ENCODE measurements around the gene ITPRIP. TPM values are rescaled to one million over a fixed set of nuclear protein-coding genes. Genes with fewer than 3 reads are reported as not detected.

The ITPRIP gene
- total RNA-seq, 1 experiment from 2014 or later, result 12.0 TPM

DNA sequence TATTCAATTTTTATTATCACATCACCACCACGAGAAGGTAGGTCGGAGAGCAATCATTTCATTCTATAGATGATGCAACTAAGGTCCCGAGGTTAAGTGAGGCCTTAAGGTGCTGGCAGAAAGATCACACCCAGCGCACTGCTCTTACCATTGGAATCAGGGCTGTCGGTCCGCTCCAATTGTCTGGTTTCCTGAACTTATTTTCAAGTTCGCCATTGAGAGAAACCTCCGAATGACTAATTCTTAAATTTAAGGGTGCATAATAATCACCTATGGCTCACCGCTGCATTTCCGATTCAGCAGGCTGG is 69.9 kb downstream of the ITPRIP start:
- peaks cover 4 to 19% of the 10 kb centered on the region in 2 experiments; a peak in 3 of 4 replicates for H3K4me1 ChIP-seq (ENCODE audit: control insufficient read depth in 1 of 2, insufficient read depth in 2 of 2, low read length in 2 of 2)
- 0 out of 2 replicates have a peak, but pooled peaks cover 9% of the 10 kb centered on the region for H4K20me1 ChIP-seq (ENCODE audit: insufficient read depth)
- no peaks in the 10 kb centered on the region; the same call in 1 of the 2 replicates for H3K9me2 ChIP-seq (ENCODE audit: insufficient read depth)
- peak overlapping the region; percentile 83 for H3K9ac ChIP-seq (ENCODE audit: low read length)
- H3K4me3 ChIP-seq (replicated peaks in 1 of 2; ENCODE audit: low read depth in 1 of 2, low read length in 2 of 2), result peak overlapping the region; percentile 79 to 81
- POLR2A ChIA-PET, result interaction anchor here (0.6 to 1.7 kb wide), 12 partner anchors 12 to 380 kb away, joined by 3 to 14 read pairs (median 3); partner anchors contain the start of genes CFAP58, GSTO1, ITPRIP and SFR1
- no peaks in the 10 kb centered on the region for H3K27me3 ChIP-seq (ENCODE audit: insufficient read depth, low read length)
- peak overlapping the region; percentile 50 for H3K27ac ChIP-seq (ENCODE audit: low read depth, low read length)
- CTCF ChIA-PET, result interaction anchor here (1.7 kb wide), 1 partner anchor 85 kb away, joined by 5 read pairs; the partner anchor contains the start of gene CFAP58
- H3K36me3 ChIP-seq (ENCODE audit: control insufficient read depth in 1 of 2, insufficient read depth in 2 of 2, low read length in 2 of 2), result peaks cover 39 to 41% of the 10 kb centered on the region in 2 experiments
- ATAC-seq, result peak; percentile 5
- intact Hi-C loops (cut with micrococcal nuclease), result loop anchor here (5.0 kb wide), 1 partner anchor 146 kb away; the partner anchor contains the start of gene SFR1
- H2AFZ ChIP-seq (ENCODE audit: low read depth, low read length, poor library complexity, severe bottlenecking), result no peak overlapping the region
- TF ChIP-seq, protein P1, sequence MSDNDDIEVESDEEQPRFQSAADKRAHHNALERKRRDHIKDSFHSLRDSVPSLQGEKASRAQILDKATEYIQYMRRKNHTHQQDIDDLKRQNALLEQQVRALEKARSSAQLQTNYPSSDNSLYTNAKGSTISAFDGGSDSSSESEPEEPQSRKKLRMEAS (IDR thresholded peaks at IDR 0.05), result no peak
- TF ChIP-seq SIN3A (IDR thresholded peaks at IDR 0.05; ENCODE audit: low read depth), result no peak
- TF ChIP-seq SP1 (IDR thresholded peaks at IDR 0.05; ENCODE audit: low read depth), result no peak
- no peak for TF ChIP-seq ELF1 (IDR thresholded peaks at IDR 0.05; ENCODE audit: borderline replicate concordance, low read depth)
- TF ChIP-seq CBX3 (IDR thresholded peaks at IDR 0.05; ENCODE audit: low read depth), result no peak
- no peak for TF ChIP-seq POLR2A (IDR thresholded peaks at IDR 0.05; ENCODE audit: borderline replicate concordance, extremely low read depth, insufficient read depth, insufficient read length)
- no peak for TF ChIP-seq ZNF274 (IDR thresholded peaks at IDR 0.05; ENCODE audit: low read depth, low read length)
- no peak for TF ChIP-seq EGR1 (IDR thresholded peaks at IDR 0.05; ENCODE audit: low read depth)
- TF ChIP-seq EZH2phosphoT487 (IDR thresholded peaks at IDR 0.05; ENCODE audit: borderline replicate concordance), result no peak
- TF ChIP-seq REST (IDR thresholded peaks at IDR 0.05; ENCODE audit: low read depth), result no peak
- no peak for TF ChIP-seq YY1 (IDR thresholded peaks at IDR 0.05; ENCODE audit: extremely low read depth, insufficient replicate concordance, low read depth, low read length)
- TF ChIP-seq, protein P2, sequence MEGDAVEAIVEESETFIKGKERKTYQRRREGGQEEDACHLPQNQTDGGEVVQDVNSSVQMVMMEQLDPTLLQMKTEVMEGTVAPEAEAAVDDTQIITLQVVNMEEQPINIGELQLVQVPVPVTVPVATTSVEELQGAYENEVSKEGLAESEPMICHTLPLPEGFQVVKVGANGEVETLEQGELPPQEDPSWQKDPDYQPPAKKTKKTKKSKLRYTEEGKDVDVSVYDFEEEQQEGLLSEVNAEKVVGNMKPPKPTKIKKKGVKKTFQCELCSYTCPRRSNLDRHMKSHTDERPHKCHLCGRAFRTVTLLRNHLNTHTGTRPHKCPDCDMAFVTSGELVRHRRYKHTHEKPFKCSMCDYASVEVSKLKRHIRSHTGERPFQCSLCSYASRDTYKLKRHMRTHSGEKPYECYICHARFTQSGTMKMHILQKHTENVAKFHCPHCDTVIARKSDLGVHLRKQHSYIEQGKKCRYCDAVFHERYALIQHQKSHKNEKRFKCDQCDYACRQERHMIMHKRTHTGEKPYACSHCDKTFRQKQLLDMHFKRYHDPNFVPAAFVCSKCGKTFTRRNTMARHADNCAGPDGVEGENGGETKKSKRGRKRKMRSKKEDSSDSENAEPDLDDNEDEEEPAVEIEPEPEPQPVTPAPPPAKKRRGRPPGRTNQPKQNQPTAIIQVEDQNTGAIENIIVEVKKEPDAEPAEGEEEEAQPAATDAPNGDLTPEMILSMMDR (IDR thresholded peaks at IDR 0.05 in 2 of 3, conservative IDR thresholded peaks at IDR 0.05 in 1 of 3; ENCODE audit: borderline replicate concordance in 1 of 3, insufficient read depth in 1 of 3, low read depth in 2 of 3, low read length in 2 of 3), result no peak
- no peak for TF ChIP-seq ZFX (IDR thresholded peaks at IDR 0.05)
- no peak for TF ChIP-seq JUND (IDR thresholded peaks at IDR 0.05)
- TF ChIP-seq SRF (IDR thresholded peaks at IDR 0.05; ENCODE audit: low read depth), result no peak
- no peak for TF ChIP-seq RAD21 (IDR thresholded peaks at IDR 0.05; ENCODE audit: low read depth)
- TF ChIP-seq POLR2AphosphoS5 (IDR thresholded peaks at IDR 0.05; ENCODE audit: low read depth, low read length), result no peak
- no peak for DNase-seq (ENCODE audit: low read depth, low spot score)
- peak overlapping the region; percentile 81 for H3K4me2 ChIP-seq (ENCODE audit: low read length)
- H3K9me3 ChIP-seq (ENCODE audit: control insufficient read depth in 1 of 2, insufficient read depth in 1 of 2, low read depth in 1 of 2, low read length in 2 of 2), result no peaks in the 10 kb centered on the region
- RAD21 ChIA-PET (ENCODE audit: low non-redundant PET in 1 of 2, low total read pairs in 2 of 2, uncharacterized antibody in 2 of 2, unreplicated experiment in 2 of 2), result no interaction called here
- BruUV-seq (replicated peaks), result TSS peak; percentile 75
- H3K79me2 ChIP-seq (ENCODE audit: insufficient read depth, low read length), result peaks cover 54% of the 10 kb centered on the region

Data from HCT116 (cell line).